HEK293 (cell line): ENCODE results near the gene RHOBTB3.

Experiments used
- GLIS1 ChIP-seq: fragments of 450-650 bp; formaldehyde crosslinking; IDR thresholded peaks from 2 replicates; pipeline ENCODE4 v1.5.1; 2016; ENCODE audit warnings: missing biosample characterization, missing genetic modification characterization
- GLIS2 ChIP-seq: fragments of 450-650 bp; formaldehyde crosslinking; IDR thresholded peaks from 2 replicates; pipeline ENCODE4 v1.5.1; 2016; ENCODE audit warnings: missing biosample characterization, missing genetic modification characterization
- PRDM10 ChIP-seq: fragments of 450-650 bp; formaldehyde crosslinking; IDR thresholded peaks from 2 replicates; pipeline ENCODE4 v1.5.1; 2016; ENCODE audit warnings: missing biosample characterization, missing genetic modification characterization
- SP3 ChIP-seq: fragments of 450-650 bp; formaldehyde crosslinking; IDR thresholded peaks from 2 replicates; pipeline ENCODE4 v1.5.1; 2016; ENCODE audit warnings: missing biosample characterization, missing genetic modification characterization
- YY2 ChIP-seq: fragments of 450-650 bp; formaldehyde crosslinking; IDR thresholded peaks from 2 replicates; pipeline ENCODE4 v1.5.1; 2016; ENCODE audit warnings: missing biosample characterization, missing genetic modification characterization
- ZBTB11 ChIP-seq: fragments of 450-650 bp; formaldehyde crosslinking; conservative IDR thresholded peaks from 2 replicates; pipeline ENCODE4 v1.5.1; 2016; ENCODE audit warnings: low read depth, missing biosample characterization, missing genetic modification characterization
- ZNF2 ChIP-seq: fragments of 450-650 bp; formaldehyde crosslinking; IDR thresholded peaks from 2 replicates; pipeline ENCODE4 v1.5.1; 2016; ENCODE audit warnings: missing biosample characterization, missing genetic modification characterization
- ZNF202 ChIP-seq: fragments of 450-650 bp; formaldehyde crosslinking; IDR thresholded peaks from 2 replicates; pipeline ENCODE4 v1.5.1; 2016; ENCODE audit warnings: missing biosample characterization, missing genetic modification characterization, borderline replicate concordance
- ZNF223 ChIP-seq: fragments of 450-650 bp; formaldehyde crosslinking; IDR thresholded peaks from 2 replicates; pipeline ENCODE4 v1.5.1; 2016; ENCODE audit warnings: missing biosample characterization, missing genetic modification characterization
- ZNF302 ChIP-seq: fragments of 450-650 bp; formaldehyde crosslinking; IDR thresholded peaks from 2 replicates; pipeline ENCODE4 v1.5.1; 2016; ENCODE audit warnings: missing biosample characterization, missing genetic modification characterization, low read depth
- ZNF341 ChIP-seq: fragments of 450-650 bp; formaldehyde crosslinking; IDR thresholded peaks from 2 replicates; pipeline ENCODE4; 2016; ENCODE audit warnings: low read depth, missing biosample characterization, missing genetic modification characterization
- ZNF449 ChIP-seq: fragments of 450-650 bp; formaldehyde crosslinking; IDR thresholded peaks from 2 replicates; pipeline ENCODE4 v1.5.1; 2017; ENCODE audit warnings: missing biosample characterization, mild to moderate bottlenecking, missing genetic modification characterization, moderate library complexity
- ZNF501 ChIP-seq: fragments of 450-650 bp; formaldehyde crosslinking; IDR thresholded peaks from 2 replicates; pipeline ENCODE4 v1.5.1; 2016; ENCODE audit warnings: missing biosample characterization, missing genetic modification characterization
- ZNF529 ChIP-seq: fragments of 450-650 bp; formaldehyde crosslinking; IDR thresholded peaks from 2 replicates; pipeline ENCODE4 v1.5.1; 2017; ENCODE audit warnings: missing genetic modification characterization, missing biosample characterization; ENCODE audit not compliant: insufficient replicate concordance
- ZNF600 ChIP-seq: fragments of 450-650 bp; formaldehyde crosslinking; IDR thresholded peaks from 2 replicates; pipeline ENCODE4 v1.5.1; 2016; ENCODE audit warnings: missing biosample characterization, missing genetic modification characterization
- ZSCAN30 ChIP-seq: fragments of 450-650 bp; IDR thresholded peaks from 2 replicates; pipeline ENCODE4 v1.5.1; 2018; ENCODE audit warnings: missing biosample characterization, mild to moderate bottlenecking, missing genetic modification characterization, moderate library complexity
- ZXDB ChIP-seq: fragments of 450-650 bp; formaldehyde crosslinking; IDR thresholded peaks from 2 replicates; pipeline ENCODE4 v1.5.1; 2016; ENCODE audit warnings: missing biosample characterization, missing genetic modification characterization
- TF ChIP-seq, protein P1 (sequence below): fragments of 450-650 bp; formaldehyde crosslinking; IDR thresholded peaks from 2 replicates; pipeline ENCODE4 v1.5.1; 2016; ENCODE audit warnings: missing biosample characterization, missing genetic modification characterization
- TF ChIP-seq, protein P2 (sequence below): fragments of 450-650 bp; formaldehyde crosslinking; IDR thresholded peaks from 2 replicates; pipeline ENCODE4 v1.5.1; 2016; ENCODE audit warnings: missing biosample characterization, missing genetic modification characterization
- TF ChIP-seq, protein P3 (sequence below): fragments of 450-650 bp; formaldehyde crosslinking; optimal IDR thresholded peaks from 2 replicates; pipeline ENCODE3; 2016; ENCODE audit warnings: missing biosample characterization, mild to moderate bottlenecking, missing genetic modification characterization
- TF ChIP-seq, protein P4 (sequence below): fragments of 450-650 bp; formaldehyde crosslinking; IDR thresholded peaks from 2 replicates; pipeline ENCODE4 v1.5.1; 2016; ENCODE audit warnings: missing biosample characterization, missing genetic modification characterization

RHOBTB3 gene

GRCh38 chr5:95711501-95712346, 19.4 kb upstream of the RHOBTB3 start (continued):
- peak; percentile 93 for TF ChIP-seq GLIS2 (tag by site-specific recombination)
- no peak for TF ChIP-seq ZNF202 (tag by site-specific recombination)
- no peak for TF ChIP-seq ZNF223 (tag by site-specific recombination)
- peak; percentile 22; the same call in 1 of the 2 replicates for TF ChIP-seq ZSCAN30 (tag by site-specific recombination)
- no peak for TF ChIP-seq ZNF529 (tag by site-specific recombination)
- TF ChIP-seq GLIS1 (tag by site-specific recombination) = 0 out of 2 replicates have a peak, but pooled peaks have one; percentile 4
- TF ChIP-seq ZNF600 (tag by site-specific recombination) = peak; percentile 32; the same call in 1 of the 2 replicates
- 0 out of 2 replicates have a peak, but pooled peaks have one; percentile 20 for TF ChIP-seq ZNF2 (tag by site-specific recombination)
- TF ChIP-seq SP3 (tag by site-specific recombination) = peak; percentile 60; the same call in 1 of the 2 replicates
- TF ChIP-seq ZNF449 (tag by site-specific recombination) = peak; percentile 22; the same call in 1 of the 2 replicates
- TF ChIP-seq, protein P1, sequence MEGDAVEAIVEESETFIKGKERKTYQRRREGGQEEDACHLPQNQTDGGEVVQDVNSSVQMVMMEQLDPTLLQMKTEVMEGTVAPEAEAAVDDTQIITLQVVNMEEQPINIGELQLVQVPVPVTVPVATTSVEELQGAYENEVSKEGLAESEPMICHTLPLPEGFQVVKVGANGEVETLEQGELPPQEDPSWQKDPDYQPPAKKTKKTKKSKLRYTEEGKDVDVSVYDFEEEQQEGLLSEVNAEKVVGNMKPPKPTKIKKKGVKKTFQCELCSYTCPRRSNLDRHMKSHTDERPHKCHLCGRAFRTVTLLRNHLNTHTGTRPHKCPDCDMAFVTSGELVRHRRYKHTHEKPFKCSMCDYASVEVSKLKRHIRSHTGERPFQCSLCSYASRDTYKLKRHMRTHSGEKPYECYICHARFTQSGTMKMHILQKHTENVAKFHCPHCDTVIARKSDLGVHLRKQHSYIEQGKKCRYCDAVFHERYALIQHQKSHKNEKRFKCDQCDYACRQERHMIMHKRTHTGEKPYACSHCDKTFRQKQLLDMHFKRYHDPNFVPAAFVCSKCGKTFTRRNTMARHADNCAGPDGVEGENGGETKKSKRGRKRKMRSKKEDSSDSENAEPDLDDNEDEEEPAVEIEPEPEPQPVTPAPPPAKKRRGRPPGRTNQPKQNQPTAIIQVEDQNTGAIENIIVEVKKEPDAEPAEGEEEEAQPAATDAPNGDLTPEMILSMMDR = no peak
- TF ChIP-seq, protein P2, sequence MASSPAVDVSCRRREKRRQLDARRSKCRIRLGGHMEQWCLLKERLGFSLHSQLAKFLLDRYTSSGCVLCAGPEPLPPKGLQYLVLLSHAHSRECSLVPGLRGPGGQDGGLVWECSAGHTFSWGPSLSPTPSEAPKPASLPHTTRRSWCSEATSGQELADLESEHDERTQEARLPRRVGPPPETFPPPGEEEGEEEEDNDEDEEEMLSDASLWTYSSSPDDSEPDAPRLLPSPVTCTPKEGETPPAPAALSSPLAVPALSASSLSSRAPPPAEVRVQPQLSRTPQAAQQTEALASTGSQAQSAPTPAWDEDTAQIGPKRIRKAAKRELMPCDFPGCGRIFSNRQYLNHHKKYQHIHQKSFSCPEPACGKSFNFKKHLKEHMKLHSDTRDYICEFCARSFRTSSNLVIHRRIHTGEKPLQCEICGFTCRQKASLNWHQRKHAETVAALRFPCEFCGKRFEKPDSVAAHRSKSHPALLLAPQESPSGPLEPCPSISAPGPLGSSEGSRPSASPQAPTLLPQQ (tag by site-specific recombination) = peak; percentile 89
- TF ChIP-seq ZNF341 = peak; percentile 70
- peak; percentile 91 for TF ChIP-seq PRDM10
- peak; percentile 26; the same call in 1 of the 2 replicates for TF ChIP-seq ZNF501 (tag by site-specific recombination)
- TF ChIP-seq, protein P3, sequence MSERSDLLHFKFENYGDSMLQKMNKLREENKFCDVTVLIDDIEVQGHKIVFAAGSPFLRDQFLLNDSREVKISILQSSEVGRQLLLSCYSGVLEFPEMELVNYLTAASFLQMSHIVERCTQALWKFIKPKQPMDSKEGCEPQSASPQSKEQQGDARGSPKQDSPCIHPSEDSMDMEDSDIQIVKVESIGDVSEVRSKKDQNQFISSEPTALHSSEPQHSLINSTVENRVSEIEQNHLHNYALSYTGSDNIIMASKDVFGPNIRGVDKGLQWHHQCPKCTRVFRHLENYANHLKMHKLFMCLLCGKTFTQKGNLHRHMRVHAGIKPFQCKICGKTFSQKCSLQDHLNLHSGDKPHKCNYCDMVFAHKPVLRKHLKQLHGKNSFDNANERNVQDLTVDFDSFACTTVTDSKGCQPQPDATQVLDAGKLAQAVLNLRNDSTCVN (tag by site-specific recombination) = peak; percentile 18
- peak; percentile 56; the same call in 1 of the 2 replicates for TF ChIP-seq YY2 (tag by site-specific recombination)
- TF ChIP-seq ZXDB (tag by site-specific recombination) = peak; percentile 47
- TF ChIP-seq ZBTB11 (tag by site-specific recombination) = peak; percentile 3; the same call in 1 of the 2 replicates
- no peak for TF ChIP-seq ZNF302 (tag by site-specific recombination)
- TF ChIP-seq, protein P4, sequence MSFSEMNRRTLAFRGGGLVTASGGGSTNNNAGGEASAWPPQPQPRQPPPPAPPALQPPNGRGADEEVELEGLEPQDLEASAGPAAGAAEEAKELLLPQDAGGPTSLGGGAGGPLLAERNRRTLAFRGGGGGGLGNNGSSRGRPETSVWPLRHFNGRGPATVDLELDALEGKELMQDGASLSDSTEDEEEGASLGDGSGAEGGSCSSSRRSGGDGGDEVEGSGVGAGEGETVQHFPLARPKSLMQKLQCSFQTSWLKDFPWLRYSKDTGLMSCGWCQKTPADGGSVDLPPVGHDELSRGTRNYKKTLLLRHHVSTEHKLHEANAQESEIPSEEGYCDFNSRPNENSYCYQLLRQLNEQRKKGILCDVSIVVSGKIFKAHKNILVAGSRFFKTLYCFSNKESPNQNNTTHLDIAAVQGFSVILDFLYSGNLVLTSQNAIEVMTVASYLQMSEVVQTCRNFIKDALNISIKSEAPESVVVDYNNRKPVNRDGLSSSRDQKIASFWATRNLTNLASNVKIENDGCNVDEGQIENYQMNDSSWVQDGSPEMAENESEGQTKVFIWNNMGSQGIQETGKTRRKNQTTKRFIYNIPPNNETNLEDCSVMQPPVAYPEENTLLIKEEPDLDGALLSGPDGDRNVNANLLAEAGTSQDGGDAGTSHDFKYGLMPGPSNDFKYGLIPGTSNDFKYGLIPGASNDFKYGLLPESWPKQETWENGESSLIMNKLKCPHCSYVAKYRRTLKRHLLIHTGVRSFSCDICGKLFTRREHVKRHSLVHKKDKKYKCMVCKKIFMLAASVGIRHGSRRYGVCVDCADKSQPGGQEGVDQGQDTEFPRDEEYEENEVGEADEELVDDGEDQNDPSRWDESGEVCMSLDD = 0 out of 2 replicates have a peak, but pooled peaks have one; percentile 35
